HL-60/S4 (cell line): Measurements from ENCODE around the gene GPX2.

Experiments
- in situ Hi-C: fragments of 300-500 bp; cut with MboI; formaldehyde crosslinking; loops from 2 replicates; pipeline ENCODE4 v1.14.3; 2022; ENCODE audit warnings: low sequenced_read_pairs

The GPX2 gene

GRCh38 chr14:64942531-64943111 lies at the start of gene GPX2:
GPX2 (minus strand) TSS chr14:64942745; CDS start chr14:64942726, 19 bp downstream.
- in situ Hi-C loops: no loop called here

- in situ Hi-C loops: no loop called here
Measured at GRCh38 chr14:64990939-64991338, 48.4 kb upstream of the GPX2 start.

- in situ Hi-C loops: no loop called here
Measured at GRCh38 chr14:64990296-64990695, 47.8 kb upstream of the GPX2 start.

- in situ Hi-C loops: no loop called here
Measured at GRCh38 chr14:64987438-64987767, 44.9 kb upstream of the GPX2 start.

DNA sequence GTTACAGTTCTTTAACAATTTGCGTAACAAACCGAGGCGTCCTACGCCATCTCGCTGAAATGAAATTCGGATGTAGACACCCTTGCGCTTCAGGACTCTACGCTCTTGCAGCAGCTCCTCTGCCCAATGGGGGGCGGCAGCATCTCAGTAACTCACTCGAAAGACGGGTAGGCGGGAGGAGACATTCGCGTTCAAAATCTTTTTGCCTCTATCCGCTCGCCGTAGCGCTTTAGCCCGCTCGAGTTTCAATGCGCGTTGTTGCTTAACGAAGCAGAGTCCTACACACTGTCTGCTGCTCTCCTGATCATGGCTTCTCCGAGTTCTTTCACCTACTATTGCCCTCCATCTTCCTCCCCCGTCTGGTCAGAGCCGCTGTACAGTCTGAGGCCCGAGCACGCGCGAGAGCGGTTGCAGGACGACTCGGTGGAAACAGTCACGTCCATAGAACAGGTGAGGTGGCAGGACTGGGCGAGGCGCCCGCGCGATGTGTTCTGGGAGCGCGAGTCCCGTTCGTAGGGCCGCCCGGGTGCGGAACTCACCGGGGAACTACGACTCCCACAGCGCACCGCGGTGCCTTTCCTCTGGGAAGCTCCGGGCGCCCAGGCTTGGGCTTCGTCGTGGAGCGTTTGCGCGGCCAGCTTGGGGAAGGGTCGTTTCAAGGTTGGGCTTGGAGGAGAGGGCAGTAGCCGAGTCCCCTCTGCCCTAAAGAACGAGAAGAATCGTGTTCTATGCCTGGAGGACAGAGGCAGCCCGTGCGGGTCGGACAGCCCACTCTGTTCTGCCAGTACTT lies 44.3 kb upstream of the GPX2 start, which contains the start of gene FNTB:
TSS of gene FNTB (plus strand) at position 248 of the 790 bp plus-strand sequence. CDS start at position 307, 59 bp downstream.
- in situ Hi-C loops: no loop called here

- in situ Hi-C loops: no loop called here
Measured at GRCh38 chr14:64983439-64984310, 41.1 kb upstream of the GPX2 start.

DNA sequence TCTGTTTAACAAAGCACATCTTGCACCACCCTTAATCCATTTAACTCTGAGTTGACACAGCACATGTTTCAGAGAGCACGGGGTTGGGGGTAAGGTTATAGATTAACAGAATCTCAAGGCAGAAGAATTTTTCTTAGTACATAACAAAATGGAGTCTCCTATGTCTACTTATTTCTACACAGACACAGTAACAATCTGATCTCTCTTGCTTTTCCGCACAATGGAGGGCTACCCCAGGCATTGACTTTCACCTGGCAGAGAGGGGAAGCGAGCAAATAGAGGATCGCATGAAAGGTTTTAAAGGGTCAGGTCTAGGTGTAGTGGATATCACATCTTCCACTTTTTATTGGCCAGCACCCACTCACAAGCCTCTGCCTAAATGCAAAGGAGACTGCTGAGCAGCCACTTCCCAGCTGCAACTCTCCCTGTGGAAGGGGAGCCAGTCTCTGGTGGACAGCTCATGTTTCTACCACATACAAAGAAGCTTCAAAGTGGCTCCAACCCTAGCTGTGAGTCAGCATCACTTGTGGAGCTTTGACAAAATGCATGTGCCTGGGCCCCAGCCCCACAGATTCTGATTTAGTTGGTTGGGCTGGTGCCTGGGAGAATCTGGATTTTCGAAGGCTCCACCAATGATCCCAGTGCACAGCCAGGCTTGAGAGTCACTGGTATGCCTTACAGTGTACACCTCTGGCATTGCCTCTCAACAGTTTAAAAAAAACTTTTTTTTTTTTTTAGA lies 37.0 kb upstream of the GPX2 start:
- in situ Hi-C loops: no loop called here

GRCh38 chr14:64974563-64974962 lies 32.0 kb upstream of the GPX2 start:
- in situ Hi-C loops: no loop called here

DNA sequence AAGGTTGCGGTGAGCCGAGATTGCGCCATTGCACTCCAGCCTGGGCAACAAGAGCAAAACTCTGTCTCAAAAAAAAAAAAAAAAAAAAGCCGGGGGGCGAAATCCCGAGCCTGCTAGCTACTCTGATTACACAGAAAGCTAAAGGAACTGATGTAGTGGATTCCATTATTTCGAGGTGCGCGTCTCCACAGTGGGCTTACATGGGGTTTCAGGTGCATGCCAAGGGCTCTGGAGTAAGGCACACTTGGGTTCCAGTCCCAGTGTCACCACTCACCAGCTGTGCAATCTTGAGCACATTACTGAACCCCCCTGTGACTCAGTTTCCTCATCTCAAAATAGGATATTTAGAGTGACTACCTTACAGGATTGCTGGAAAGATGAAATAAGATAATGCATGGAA lies 31.3 kb upstream of the GPX2 start:
- in situ Hi-C loops: no loop called here

- in situ Hi-C loops: no loop called here
Measured at GRCh38 chr14:64973026-64973442, 30.5 kb upstream of the GPX2 start.

- in situ Hi-C loops: no loop called here
Measured at GRCh38 chr14:64971943-64972791, 29.6 kb upstream of the GPX2 start, which contains the start of gene RAB15. RAB15 (minus strand) TSS chr14:64972336; CDS start chr14:64972076, 260 bp downstream.

DNA sequence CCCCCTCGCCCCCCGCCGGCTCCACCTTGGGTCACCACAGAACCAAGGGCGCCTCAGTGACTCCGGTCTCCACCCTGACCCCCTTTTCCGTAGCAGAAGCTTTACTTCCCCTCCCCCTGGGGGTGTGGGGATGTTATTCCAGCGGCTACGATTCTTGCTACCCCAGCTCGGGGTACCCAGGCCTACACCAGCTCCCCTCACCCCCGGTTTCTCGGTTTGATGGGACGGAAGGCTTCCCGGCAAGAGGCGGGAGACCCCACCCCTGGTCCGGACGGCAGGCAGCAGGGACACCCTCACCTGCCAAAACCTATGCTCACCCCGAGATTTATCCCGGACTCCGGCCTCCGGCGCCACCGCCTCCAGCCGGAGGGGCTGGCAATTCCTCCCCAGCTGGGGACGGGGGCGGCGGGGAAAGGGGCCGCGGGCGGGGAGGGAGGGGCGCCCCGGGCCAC lies 29.0 kb upstream of the GPX2 start:
- in situ Hi-C loops: no loop called here

DNA sequence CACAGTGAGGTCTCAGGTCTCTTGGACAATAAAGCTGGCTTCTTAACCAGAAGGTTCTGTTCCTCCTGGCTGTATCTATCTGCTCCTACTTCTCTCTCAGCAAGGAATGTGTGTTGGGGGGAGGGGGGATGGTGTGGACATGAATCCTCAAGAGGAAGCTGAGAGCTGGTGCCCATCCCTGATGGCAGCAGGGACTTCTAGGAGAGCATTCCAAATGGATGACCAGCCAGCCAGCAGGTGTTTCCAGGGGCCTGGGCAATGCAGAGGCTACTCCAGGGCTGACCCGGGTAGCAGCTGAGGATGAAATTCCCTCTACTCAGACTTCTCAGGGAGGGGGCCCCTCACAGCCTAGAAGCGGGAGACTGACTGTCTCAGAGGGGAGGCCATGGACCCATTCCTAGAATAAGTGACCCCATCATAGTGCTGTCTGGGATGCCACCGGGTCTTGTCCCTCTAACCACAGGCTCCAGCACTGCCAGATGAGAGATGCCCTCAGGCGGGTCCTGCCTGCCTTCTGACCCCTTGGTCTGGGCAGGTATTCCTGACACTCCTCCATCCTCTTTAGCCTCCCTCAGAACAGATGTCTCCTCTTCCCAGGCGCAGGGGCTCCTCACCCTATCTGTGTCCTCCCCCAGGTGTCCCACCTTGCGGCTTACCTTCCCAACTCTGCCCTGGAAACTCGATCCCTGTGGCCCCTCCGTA lies 28.4 kb upstream of the GPX2 start:
- in situ Hi-C loops: no loop called here

GRCh38 chr14:64970041-64970440 lies 27.5 kb upstream of the GPX2 start:
- in situ Hi-C loops: no loop called here

DNA sequence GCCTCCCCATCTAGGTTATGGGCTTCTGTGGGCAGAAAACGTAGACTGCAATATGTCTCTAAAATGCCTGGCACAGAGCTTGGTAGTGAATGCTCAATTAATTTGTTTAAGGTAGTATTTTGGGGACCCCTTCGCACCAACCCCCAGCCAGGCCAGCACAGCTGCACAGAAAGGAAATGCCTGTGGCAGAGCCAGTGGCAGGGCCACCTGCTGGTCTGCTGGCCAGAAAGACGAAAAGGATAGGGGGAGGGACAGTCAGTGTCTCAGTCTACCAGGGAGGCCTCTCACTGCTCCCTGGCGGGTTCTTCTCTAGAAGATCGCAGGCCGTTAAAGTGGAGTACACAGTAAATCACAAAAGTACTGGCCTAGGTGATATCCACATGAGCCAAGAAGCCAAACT lies 26.1 kb upstream of the GPX2 start:
- in situ Hi-C loops: no loop called here

DNA sequence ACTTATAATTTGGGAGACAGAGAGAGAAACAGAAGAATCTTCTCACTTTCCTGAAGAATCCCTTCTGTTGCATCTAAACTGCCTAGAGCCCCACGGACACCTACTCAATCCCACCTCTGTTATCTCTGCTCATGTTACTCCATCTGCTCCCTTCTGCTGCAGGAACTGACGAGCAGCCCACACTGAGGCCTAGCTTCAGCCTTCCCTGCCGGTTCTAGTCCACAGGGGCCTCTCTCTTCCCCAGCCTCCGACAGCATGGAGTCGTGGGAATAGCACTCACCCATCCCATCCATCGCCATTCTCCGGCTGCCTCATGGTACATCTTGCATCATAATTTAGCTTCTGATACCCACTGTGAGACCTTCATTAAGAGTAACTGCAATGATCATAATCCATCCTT lies 25.6 kb upstream of the GPX2 start:
- in situ Hi-C loops: no loop called here

GRCh38 chr14:64966976-64967375 lies 24.4 kb upstream of the GPX2 start:
- in situ Hi-C loops: no loop called here

GRCh38 chr14:64965356-64966000 lies 22.9 kb upstream of the GPX2 start:
- in situ Hi-C loops: no loop called here

GRCh38 chr14:64963611-64964010 lies 21.1 kb upstream of the GPX2 start:
- in situ Hi-C loops: no loop called here
